Activated T-cell treated with anti-CD3 and anti-CD28 coated beads, Interleukin-2, amount 50 U/mL, for 24 hours (primary cell): ENCODE results near the gene TKT.
"Not testable (repeated sequence)": the region's sequence is repeated elsewhere in the genome, so short reads cannot be mapped to it uniquely, and the experiment has no call there.

ENCODE experiments used
- DNase-seq: peaks from one replicate; pipeline ENCODE4 v3.0.0-alpha.2; 2020
- H3K27ac Mint-ChIP-seq: 2 replicates; pipeline ENCODE4 v1.8.0; 2020; ENCODE audit warnings: mild to moderate bottlenecking, mixed read lengths
- H3K27me3 Mint-ChIP-seq: 2 replicates; pipeline ENCODE4 v1.8.0; 2020; ENCODE audit warnings: mixed read lengths
- H3K36me3 Mint-ChIP-seq: 2 replicates; pipeline ENCODE4 v1.8.0; 2020; ENCODE audit warnings: low read depth, mixed read lengths
- H3K4me1 Mint-ChIP-seq: 2 replicates; pipeline ENCODE4 v1.8.0; 2020; ENCODE audit warnings: low read depth, mixed read lengths
- H3K4me3 Mint-ChIP-seq: 2 replicates; pipeline ENCODE4 v1.8.0; 2020; ENCODE audit warnings: mild to moderate bottlenecking, moderate library complexity, mixed read lengths
- H3K9me3 Mint-ChIP-seq: 2 replicates; pipeline ENCODE4 v1.8.0; 2020; ENCODE audit warnings: mixed read lengths

Gene TKT

GRCh38 chr3:53255775-53256703 is at the start of gene TKT:
TKT (minus strand) TSS chr3:53256022; CDS start chr3:53255942, 80 bp downstream.
- no peaks in the 10 kb centered on the region for H3K27me3 Mint-ChIP-seq
- H3K27ac Mint-ChIP-seq = peak within 1 kb of the TSS; percentile 91
- peak; percentile 86 for DNase-seq
- H3K36me3 Mint-ChIP-seq = peaks cover 42% of the 10 kb centered on the region
- no peaks in the 10 kb centered on the region for H3K9me3 Mint-ChIP-seq
- H3K4me1 Mint-ChIP-seq = peaks cover 36% of the 10 kb centered on the region
- H3K4me3 Mint-ChIP-seq = peak within 1 kb of the TSS; percentile 93

GRCh38 chr3:53303957-53304356 is 48.1 kb upstream of the TKT start:
- no peak for DNase-seq
- Mint-ChIP-seq H3K27me3 (no peaks in the 10 kb centered on the region), H3K4me3 (no peak overlapping the region), H3K36me3 (peaks cover 70% of the 10 kb centered on the region), H3K9me3 (no peaks in the 10 kb centered on the region), H3K27ac (peak overlapping the region; percentile 69), H3K4me1 (peaks cover 2% of the 10 kb centered on the region)

GRCh38 chr3:53303549-53303948 is 47.7 kb upstream of the TKT start:
- no peak overlapping the region for H3K4me3 Mint-ChIP-seq
- no peaks in the 10 kb centered on the region for H3K27me3 Mint-ChIP-seq
- peaks cover 2% of the 10 kb centered on the region for H3K4me1 Mint-ChIP-seq
- H3K9me3 Mint-ChIP-seq = no peaks in the 10 kb centered on the region
- peak overlapping the region; percentile 69 for H3K27ac Mint-ChIP-seq
- DNase-seq = no peak
- peaks cover 69% of the 10 kb centered on the region for H3K36me3 Mint-ChIP-seq

DNA sequence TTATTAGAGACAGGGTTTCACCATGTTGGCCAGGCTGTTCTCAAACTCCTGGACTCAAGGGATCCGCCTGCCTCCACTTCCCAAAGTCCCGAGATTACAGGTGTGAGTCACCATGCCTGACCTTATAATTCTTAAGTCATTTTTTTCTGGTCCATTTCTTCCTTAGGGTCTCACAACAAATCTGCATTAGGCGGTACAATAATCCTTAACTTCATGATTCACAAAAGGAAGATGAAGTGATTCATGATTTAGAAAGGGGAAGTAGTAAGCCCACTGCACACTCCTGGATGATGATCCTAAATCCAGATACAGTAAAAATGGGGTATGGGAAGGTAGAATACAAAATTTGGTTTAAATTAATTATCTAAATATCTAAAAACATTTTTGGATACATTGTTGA is 45.0 kb upstream of the TKT start:
- peaks cover 2% of the 10 kb centered on the region for H3K4me1 Mint-ChIP-seq
- H3K4me3 Mint-ChIP-seq = no peak overlapping the region
- no peaks in the 10 kb centered on the region for H3K9me3 Mint-ChIP-seq
- H3K27me3 Mint-ChIP-seq = no peaks in the 10 kb centered on the region
- no peak overlapping the region for H3K27ac Mint-ChIP-seq
- no peak for DNase-seq
- H3K36me3 Mint-ChIP-seq = peaks cover 74% of the 10 kb centered on the region

GRCh38 chr3:53299611-53300023 is 43.8 kb upstream of the TKT start:
- H3K27ac Mint-ChIP-seq, H3K4me3 Mint-ChIP-seq, H3K4me1 Mint-ChIP-seq, H3K9me3 Mint-ChIP-seq, DNase-seq, H3K27me3 Mint-ChIP-seq: not testable (repeated sequence)
- peaks cover 77% of the 10 kb centered on the region for H3K36me3 Mint-ChIP-seq

DNA sequence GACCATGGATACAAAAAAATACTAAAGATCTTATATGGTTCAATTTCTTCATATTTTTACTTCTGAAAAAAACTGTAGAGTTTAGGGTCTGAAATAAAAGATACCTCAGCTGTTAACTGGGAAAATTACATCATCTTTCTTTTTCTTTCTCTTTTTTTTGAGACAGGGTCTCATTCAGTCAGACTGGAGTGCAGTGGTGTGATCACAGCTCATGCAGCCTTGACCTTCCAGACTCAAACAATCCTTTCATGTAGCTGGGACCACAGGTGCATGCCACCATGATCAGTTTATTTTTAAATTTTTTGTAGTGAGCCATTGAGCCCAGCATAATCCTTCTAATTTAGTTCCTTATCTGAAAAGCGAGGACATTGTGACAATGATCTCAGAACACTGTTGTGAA is 39.6 kb upstream of the TKT start:
- Mint-ChIP-seq H3K27me3 (no peaks in the 10 kb centered on the region), H3K27ac (peak overlapping the region; percentile 26), H3K9me3 (no peaks in the 10 kb centered on the region), H3K4me1 (peaks cover 2% of the 10 kb centered on the region), H3K36me3 (peaks cover 76% of the 10 kb centered on the region), H3K4me3 (no peak overlapping the region)
- no peak for DNase-seq

DNA sequence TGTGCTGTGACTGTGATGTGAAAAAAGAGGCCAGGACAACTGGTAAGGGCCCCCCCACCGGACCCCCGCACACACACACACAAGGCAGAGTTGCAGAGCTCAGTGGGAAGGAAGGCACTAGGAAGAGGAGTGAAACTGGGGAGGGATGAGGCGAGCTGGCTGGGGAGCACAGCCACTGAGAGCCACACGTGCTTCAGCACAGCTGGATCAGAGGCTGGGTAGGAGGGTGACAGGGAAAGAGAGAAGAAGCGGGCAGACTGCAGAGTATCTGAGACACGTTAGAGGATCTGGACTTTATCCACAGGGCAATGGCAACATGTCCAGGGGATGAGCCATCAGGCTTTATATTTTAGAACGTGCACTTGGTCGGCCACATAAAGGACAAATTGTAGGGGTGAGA is 38.0 kb upstream of the TKT start:
- no peaks in the 10 kb centered on the region for H3K27me3 Mint-ChIP-seq
- H3K9me3 Mint-ChIP-seq = no peaks in the 10 kb centered on the region
- no peak overlapping the region for H3K4me3 Mint-ChIP-seq
- peak overlapping the region; percentile 13 for H3K27ac Mint-ChIP-seq
- no peaks in the 10 kb centered on the region for H3K4me1 Mint-ChIP-seq
- H3K36me3 Mint-ChIP-seq = peaks cover 72% of the 10 kb centered on the region
- no peak for DNase-seq

DNA sequence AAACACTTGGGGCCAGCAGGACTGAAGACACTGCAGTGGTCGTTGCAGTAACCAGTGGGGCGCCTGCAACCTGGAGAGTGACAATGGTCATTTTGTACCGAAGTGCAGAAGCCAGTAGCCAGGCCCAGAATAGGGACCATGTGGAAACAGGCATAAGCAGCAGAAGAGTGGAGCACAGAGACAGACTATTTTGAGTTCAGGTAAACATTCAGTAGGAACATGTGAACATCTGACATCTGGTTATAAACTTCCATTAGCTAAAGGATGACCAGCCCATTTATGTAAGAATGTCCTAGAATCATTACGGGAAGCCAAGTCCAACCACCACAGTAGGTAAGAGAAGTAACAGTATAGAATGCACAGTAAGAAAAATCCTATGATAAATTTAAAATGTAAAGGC is 32.4 kb upstream of the TKT start:
- no peak for DNase-seq
- H3K27ac Mint-ChIP-seq = peak overlapping the region; percentile 57
- H3K27me3 Mint-ChIP-seq = no peaks in the 10 kb centered on the region
- peaks cover 81% of the 10 kb centered on the region for H3K36me3 Mint-ChIP-seq
- peaks cover 13% of the 10 kb centered on the region for H3K4me1 Mint-ChIP-seq
- H3K9me3 Mint-ChIP-seq = no peaks in the 10 kb centered on the region
- H3K4me3 Mint-ChIP-seq = no peak overlapping the region

GRCh38 chr3:53287131-53287629 is 31.4 kb upstream of the TKT start:
- Mint-ChIP-seq H3K4me1 (peaks cover 13% of the 10 kb centered on the region), H3K36me3 (peaks cover 82% of the 10 kb centered on the region), H3K27ac (peak overlapping the region; percentile 91), H3K27me3 (no peaks in the 10 kb centered on the region), H3K9me3 (no peaks in the 10 kb centered on the region), H3K4me3 (no peak overlapping the region)
- DNase-seq = no peak

- Mint-ChIP-seq H3K4me3 (no peak overlapping the region), H3K36me3 (peaks cover 77% of the 10 kb centered on the region), H3K27me3 (no peaks in the 10 kb centered on the region), H3K27ac (peak overlapping the region; percentile 91), H3K9me3 (no peaks in the 10 kb centered on the region), H3K4me1 (peaks cover 13% of the 10 kb centered on the region)
- DNase-seq = no peak
Measured at GRCh38 chr3:53286727-53287126, 30.9 kb upstream of the TKT start.

DNA sequence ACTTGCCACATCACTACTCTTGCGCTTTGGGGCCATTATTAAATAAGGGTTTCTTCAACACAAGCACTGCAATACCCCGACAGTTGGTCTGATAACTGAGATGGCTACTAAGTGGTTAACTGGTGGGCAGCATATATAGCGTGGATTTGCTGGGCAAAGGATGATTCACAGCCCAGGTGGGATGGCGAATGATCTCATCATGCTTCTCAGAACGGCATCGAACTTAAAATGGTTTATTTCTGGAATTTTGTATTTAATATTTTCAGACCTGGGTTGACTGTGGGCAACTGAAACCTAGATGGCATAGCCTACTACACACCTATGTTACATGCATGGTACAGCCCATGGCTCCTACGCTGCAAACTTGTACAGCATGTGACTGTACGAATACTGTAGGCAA is 26.8 kb upstream of the TKT start:
- no peak overlapping the region for H3K4me3 Mint-ChIP-seq
- H3K27me3 Mint-ChIP-seq = no peaks in the 10 kb centered on the region
- DNase-seq = no peak
- peaks cover 54% of the 10 kb centered on the region for H3K36me3 Mint-ChIP-seq
- no peak overlapping the region for H3K27ac Mint-ChIP-seq
- H3K4me1 Mint-ChIP-seq = peaks cover 8% of the 10 kb centered on the region
- H3K9me3 Mint-ChIP-seq = no peaks in the 10 kb centered on the region

GRCh38 chr3:53278667-53279066 is 22.8 kb upstream of the TKT start:
- Mint-ChIP-seq H3K27ac (no peak overlapping the region), H3K9me3 (no peaks in the 10 kb centered on the region), H3K4me3 (no peak overlapping the region), H3K36me3 (peaks cover 18% of the 10 kb centered on the region), H3K27me3 (no peaks in the 10 kb centered on the region), H3K4me1 (peaks cover 8% of the 10 kb centered on the region)
- no peak for DNase-seq

- no peak overlapping the region for H3K27ac Mint-ChIP-seq
- H3K4me3 Mint-ChIP-seq = no peak overlapping the region
- H3K9me3 Mint-ChIP-seq = no peaks in the 10 kb centered on the region
- DNase-seq = no peak
- H3K27me3 Mint-ChIP-seq = no peaks in the 10 kb centered on the region
- peaks cover 13% of the 10 kb centered on the region for H3K4me1 Mint-ChIP-seq
- H3K36me3 Mint-ChIP-seq = no peaks in the 10 kb centered on the region
Measured at GRCh38 chr3:53274938-53275605, 19.2 kb upstream of the TKT start.

DNA sequence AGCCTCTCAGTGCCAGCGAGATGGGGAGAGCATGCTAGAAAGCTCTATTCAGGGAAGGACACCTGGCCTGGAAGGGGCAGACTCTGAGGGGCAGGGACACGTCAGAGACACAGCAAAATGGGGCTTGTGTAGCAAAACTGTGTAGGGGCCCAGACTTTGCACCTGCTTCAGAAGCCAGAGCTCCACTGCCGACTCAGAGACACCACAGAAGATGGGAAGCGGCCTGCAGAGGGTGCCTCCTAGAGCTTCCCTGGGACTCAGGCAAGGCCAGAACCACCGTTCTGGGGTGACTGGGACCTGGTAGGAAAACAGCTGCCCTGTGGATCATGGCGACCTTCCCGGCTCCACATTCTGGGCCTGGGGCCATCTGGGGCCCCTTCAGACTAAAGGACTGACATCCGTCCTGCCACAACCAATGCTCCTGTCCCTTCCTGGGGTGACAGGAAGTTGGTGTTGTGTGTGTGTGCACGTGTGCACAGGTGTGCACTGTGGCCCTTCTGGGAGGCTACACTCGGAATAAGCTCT is 17.4 kb upstream of the TKT start:
- no peaks in the 10 kb centered on the region for H3K9me3 Mint-ChIP-seq
- no peak overlapping the region for H3K27ac Mint-ChIP-seq
- no peaks in the 10 kb centered on the region for H3K36me3 Mint-ChIP-seq
- no peak overlapping the region for H3K4me3 Mint-ChIP-seq
- H3K4me1 Mint-ChIP-seq = peaks cover 18% of the 10 kb centered on the region
- no peak for DNase-seq
- no peaks in the 10 kb centered on the region for H3K27me3 Mint-ChIP-seq
